Muscle of leg (tissue), 11 donors: Measurements from ENCODE around the gene C6orf120. TPM values are rescaled to one million over a fixed set of nuclear protein-coding genes. Genes with fewer than 3 reads are reported as not detected.
"Not testable (repeated sequence)": the region's sequence is repeated elsewhere in the genome, so short reads cannot be mapped to it uniquely, and the experiment has no call there.

Source experiments
- DNase-seq: peaks from one replicate; pipeline ENCODE4 v3.0.0; 2013
- H3K27ac ChIP-seq: one replicate; pipeline ENCODE4 v1.5.1; 2013; ENCODE audit warnings: mild to moderate bottlenecking, low read length, control low read depth
- H3K27me3 ChIP-seq: one replicate; pipeline ENCODE4 v1.6.1; 2013; ENCODE audit warnings: low read length; ENCODE audit not compliant: control insufficient read depth, insufficient read depth
- H3K36me3 ChIP-seq: one replicate; pipeline ENCODE4 v1.6.1; 2013; ENCODE audit warnings: low read length; ENCODE audit not compliant: control insufficient read depth, insufficient read depth
- H3K4me1 ChIP-seq: one replicate; pipeline ENCODE4 v1.6.1; 2013; ENCODE audit warnings: low read length; ENCODE audit not compliant: control insufficient read depth, insufficient read depth
- H3K4me3 ChIP-seq: one replicate; pipeline ENCODE4 v1.5.1; 2013; ENCODE audit warnings: low read length, control low read depth
- H3K9me3 ChIP-seq: replicated peaks from 2 replicates; pipeline ENCODE4 v1.6.1; 2013; ENCODE audit warnings: low read depth, low read length; ENCODE audit not compliant: control insufficient read depth
- WGBS: methylation state at CpG from one replicate; pipeline ENCODE4 v1.1.5; 2013; ENCODE audit warnings: missing lambda C conversion rate; ENCODE audit not compliant: insufficient coverage; 5-methylcytosine and 5-hydroxymethylcytosine counted together
- polyA plus RNA-seq, 8 donors: library from polyadenylated mRNA; unstranded; fragments of 120-200 nt; gene quantifications; one replicate each; pipeline versions ENCODE4 v1.2.1 to v1.2.3, GENCODE V29; 2013; ENCODE audit warnings: inconsistent platforms in 1 of 8, low replicate concordance in 1 of 8; ENCODE audit not compliant: insufficient read length in 8 of 8, insufficient read depth in 1 of 8
- total RNA-seq: library from RNA; stranded (reverse); fragments of 120-200 nt; gene quantifications from one replicate; pipeline ENCODE4 v1.2.4, GENCODE V29; 2013

Gene C6orf120
- total and polyA plus RNA-seq, 9 donors: 24.3 to 41.6 (median 32.7) TPM

DNA sequence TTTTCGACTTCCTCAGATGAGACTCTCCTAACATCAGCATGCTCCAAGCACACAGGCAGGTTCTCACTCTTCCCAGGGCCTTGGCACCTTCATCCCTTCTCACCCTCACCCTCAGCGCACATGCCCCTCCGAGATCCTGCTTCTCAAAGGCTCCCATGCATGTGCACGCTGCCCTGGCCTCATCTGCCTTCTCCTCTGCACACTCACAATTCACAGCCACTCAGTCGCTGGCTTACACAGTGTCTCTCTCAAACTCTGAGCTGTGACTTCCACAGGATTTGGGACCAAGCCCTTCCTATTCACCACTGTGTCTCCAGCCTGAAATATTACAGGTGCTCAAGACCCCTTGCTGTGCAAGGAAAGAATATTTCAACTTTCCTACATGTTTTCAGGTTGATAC lies 30.4 kb upstream of the C6orf120 start:
- no peak overlapping the region for H3K27ac ChIP-seq
- H3K4me1 ChIP-seq: no peaks in the 10 kb centered on the region
- no peaks in the 10 kb centered on the region for H3K9me3 ChIP-seq
- no peaks in the 10 kb centered on the region for H3K27me3 ChIP-seq
- 98% methylated on average over 5 of the region's 5 CpGs for WGBS
- no peak overlapping the region for H3K4me3 ChIP-seq
- DNase-seq: no peak
- H3K36me3 ChIP-seq: peaks cover 25% of the 10 kb centered on the region

DNA sequence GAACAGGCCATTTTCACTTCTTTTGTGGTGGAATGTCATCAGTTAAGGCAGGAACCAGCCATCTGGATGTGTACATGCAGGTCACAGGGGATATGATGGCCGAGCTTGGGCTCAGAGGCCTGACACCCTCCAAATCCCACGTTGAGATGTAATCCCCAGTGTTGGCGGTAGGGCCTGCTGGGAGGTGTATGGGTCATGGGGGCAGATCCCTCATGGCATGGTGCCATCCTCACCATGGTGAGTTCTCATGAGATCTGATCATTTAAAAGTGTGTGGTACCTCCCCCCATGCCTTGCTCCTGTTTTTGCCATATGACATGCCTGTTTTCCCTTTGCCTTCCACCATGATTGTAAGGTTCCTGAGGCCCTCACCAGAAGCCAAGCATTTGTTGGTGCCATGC lies 26.9 kb upstream of the C6orf120 start:
- H3K27ac ChIP-seq: no peak overlapping the region
- no peak overlapping the region for H3K4me3 ChIP-seq
- 100% methylated on average over 1 of the region's 3 CpGs for WGBS
- no peak for DNase-seq
- no peaks in the 10 kb centered on the region for H3K27me3 ChIP-seq
- no peaks in the 10 kb centered on the region for H3K9me3 ChIP-seq
- peaks cover 24% of the 10 kb centered on the region for H3K36me3 ChIP-seq
- no peaks in the 10 kb centered on the region for H3K4me1 ChIP-seq

DNA sequence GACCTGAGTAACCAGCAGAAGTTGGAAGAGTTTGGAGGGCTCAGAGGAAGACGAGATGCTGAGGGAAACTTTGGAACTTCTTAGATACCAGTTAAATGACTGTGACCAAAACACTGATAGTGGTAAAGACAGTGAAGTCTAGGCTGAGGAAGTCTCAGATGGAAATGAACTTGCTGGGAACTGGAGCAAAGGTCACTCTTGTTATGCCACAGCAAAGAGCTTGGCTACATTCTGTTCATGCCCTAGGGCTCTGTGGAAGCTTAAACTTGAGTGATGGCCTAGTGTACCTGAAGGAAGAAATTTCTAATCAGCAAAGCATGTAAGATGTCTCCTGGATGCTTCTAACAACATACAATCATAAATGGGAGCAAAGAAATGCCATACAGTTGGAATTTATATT lies 24.8 kb upstream of the C6orf120 start:
- Histone ChIP-seq H3K27ac (no peak overlapping the region), H3K27me3 (no peaks in the 10 kb centered on the region), H3K36me3 (peaks cover 26% of the 10 kb centered on the region), H3K4me3 (no peak overlapping the region), H3K4me1 (no peaks in the 10 kb centered on the region), H3K9me3 (peaks cover 4% of the 10 kb centered on the region)
- 92% methylated on average over 1 of the region's 1 CpG for WGBS
- DNase-seq: no peak

DNA sequence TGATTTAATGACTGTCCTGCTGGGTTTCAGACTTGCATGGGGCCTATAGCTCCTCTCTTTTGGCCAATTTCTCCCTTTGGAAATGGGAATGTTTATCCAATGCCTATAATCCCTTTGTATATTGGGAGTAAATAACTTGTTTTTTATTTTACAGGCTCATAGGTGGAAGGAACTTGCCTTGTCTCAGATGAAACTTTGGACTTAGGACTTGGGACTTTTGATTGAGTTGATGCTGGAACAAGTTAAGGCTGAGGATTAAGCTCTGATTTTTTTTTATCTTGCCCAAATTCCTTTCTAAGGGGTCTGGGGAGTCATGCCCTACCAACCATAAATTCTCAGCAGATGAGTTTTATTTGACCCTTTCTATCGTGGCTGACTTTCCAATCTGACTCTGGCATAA lies 23.6 kb upstream of the C6orf120 start:
- DNase-seq: no peak
- WGBS: 40% methylated on average over 1 of the region's 1 CpG
- no peaks in the 10 kb centered on the region for H3K4me1 ChIP-seq

DNA sequence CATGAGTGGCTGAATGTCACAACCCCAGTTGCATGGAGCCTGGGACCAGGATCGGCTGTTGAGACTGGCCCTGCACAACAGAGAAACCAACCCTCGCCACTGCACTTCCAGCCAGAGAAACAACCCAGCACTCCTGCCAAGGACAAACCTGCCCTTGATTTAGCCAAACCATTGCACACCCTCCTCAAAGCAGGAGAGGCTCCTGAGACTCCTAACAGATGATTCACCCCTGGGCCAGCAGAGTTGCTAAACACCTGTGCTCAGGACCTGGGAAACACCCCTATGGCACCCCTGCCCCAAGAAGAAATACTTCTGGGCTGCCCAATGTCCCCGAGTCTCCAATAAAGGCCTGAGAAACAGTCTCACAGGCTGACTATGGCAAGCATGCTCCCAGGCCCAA lies 17.9 kb upstream of the C6orf120 start:
- Histone ChIP-seq H3K4me3 (no peak overlapping the region), H3K9me3 (peaks cover 22% of the 10 kb centered on the region), H3K27me3 (no peaks in the 10 kb centered on the region), H3K27ac (no peak overlapping the region), H3K36me3 (peaks cover 42% of the 10 kb centered on the region), H3K4me1 (no peaks in the 10 kb centered on the region)
- 100% methylated on average over 1 of the region's 3 CpGs for WGBS
- DNase-seq: no peak

More for the DNA sequence above, 23.6 kb upstream of the C6orf120 start:
- no peak overlapping the region for H3K27ac ChIP-seq
- H3K9me3 ChIP-seq: peaks cover 5% of the 10 kb centered on the region
- peaks cover 32% of the 10 kb centered on the region for H3K36me3 ChIP-seq
- H3K27me3 ChIP-seq: no peaks in the 10 kb centered on the region
- no peak overlapping the region for H3K4me3 ChIP-seq

- H3K36me3 ChIP-seq: peaks cover 46% of the 10 kb centered on the region
- H3K27ac ChIP-seq: no peak overlapping the region
- DNase-seq: no peak
- no peaks in the 10 kb centered on the region for H3K27me3 ChIP-seq
- no peaks in the 10 kb centered on the region for H3K4me1 ChIP-seq
- H3K4me3 ChIP-seq: no peak overlapping the region
- peaks cover 32% of the 10 kb centered on the region for H3K9me3 ChIP-seq
- WGBS: no CpG with 5 or more reads among the region's 2 CpGs
Observed at GRCh38 chr6:169685860-169686259, 16.1 kb upstream of the C6orf120 start.

- H3K9me3 ChIP-seq: peaks cover 36% of the 10 kb centered on the region
- H3K36me3 ChIP-seq: peaks cover 29% of the 10 kb centered on the region
- DNase-seq: no peak
- H3K27ac ChIP-seq: no peak overlapping the region
- 98% methylated on average over 5 of the region's 6 CpGs for WGBS
- no peaks in the 10 kb centered on the region for H3K27me3 ChIP-seq
- no peak overlapping the region for H3K4me3 ChIP-seq
- no peaks in the 10 kb centered on the region for H3K4me1 ChIP-seq
Observed at GRCh38 chr6:169689287-169689686, 12.6 kb upstream of the C6orf120 start.

- no peak for DNase-seq
- Histone ChIP-seq H3K4me1 (no peaks in the 10 kb centered on the region), H3K4me3 (no peak overlapping the region), H3K27ac (no peak overlapping the region), H3K9me3 (peaks cover 25% of the 10 kb centered on the region), H3K36me3 (peaks cover 27% of the 10 kb centered on the region), H3K27me3 (no peaks in the 10 kb centered on the region)
- no CpG with 5 or more reads among the region's 2 CpGs for WGBS
Observed at GRCh38 chr6:169691260-169691659, 10.7 kb upstream of the C6orf120 start.

GRCh38 chr6:169692516-169692915 lies 9.4 kb upstream of the C6orf120 start:
- no peaks in the 10 kb centered on the region for H3K27me3 ChIP-seq
- no peaks in the 10 kb centered on the region for H3K4me1 ChIP-seq
- no peak overlapping the region for H3K4me3 ChIP-seq
- no peak for DNase-seq
- peaks cover 24% of the 10 kb centered on the region for H3K36me3 ChIP-seq
- H3K9me3 ChIP-seq: peaks cover 23% of the 10 kb centered on the region
- no peak overlapping the region for H3K27ac ChIP-seq
- 91% methylated on average over 3 of the region's 3 CpGs for WGBS

GRCh38 chr6:169695131-169695530 lies 6.8 kb upstream of the C6orf120 start:
- Histone ChIP-seq H3K27ac (no peak overlapping the region), H3K27me3 (no peaks in the 10 kb centered on the region), H3K4me1 (peaks cover under 1% of the 10 kb centered on the region), H3K4me3 (no peak overlapping the region), H3K36me3 (peaks cover 21% of the 10 kb centered on the region), H3K9me3 (peaks cover 16% of the 10 kb centered on the region)
- DNase-seq: no peak
- 80% methylated on average over 5 of the region's 5 CpGs for WGBS

GRCh38 chr6:169697115-169697514 lies 4.8 kb upstream of the C6orf120 start:
- H3K4me3 ChIP-seq, H3K9me3 ChIP-seq, H3K27me3 ChIP-seq, DNase-seq, H3K4me1 ChIP-seq, H3K27ac ChIP-seq: not testable (repeated sequence)
- WGBS: 95% methylated on average over 7 of the region's 10 CpGs
- peaks cover 16% of the 10 kb centered on the region for H3K36me3 ChIP-seq
